SK-N-SH (cell line): ENCODE measurements around the gene ZNRF1. TPM values are rescaled to one million over a fixed set of nuclear protein-coding genes. Genes with fewer than 3 reads are reported as not detected.

Experiments
- CTCF ChIA-PET: fragments of 300-600, 350-600 bp; formaldehyde crosslinking; extraction: SDS; loops from one replicate; lab custom pipeline; 2021; lab: Yijun Ruan, JAX
- POLR2A ChIA-PET: fragments of 350-600 bp; sonication (Branson Sonifier 250); formaldehyde crosslinking; extraction: SDS; loops from one replicate; lab custom pipeline; 2020; ENCODE audit warnings: antibody characterized with exemption, inconsistent platforms; lab: Yijun Ruan, JAX
- DNase-seq: peaks from one replicate; pipeline ENCODE4 v3.0.0; 2012
- H2AFZ ChIP-seq: fragments of 200-600 bp; sonication (generic); 2 replicates; pipeline ENCODE4 v1.8.1; 2016; ENCODE audit warnings: antibody characterized with exemption, mild to moderate bottlenecking, low read depth
- H3F3A ChIP-seq: fragments of 200-600 bp; sonication (generic); replicated peaks from 2 replicates; pipeline ENCODE3; 2016; ENCODE audit warnings: antibody characterized with exemption, mild to moderate bottlenecking; ENCODE audit not compliant: insufficient read depth
- H3K27ac ChIP-seq, 2 experiments: fragments of 200-500 bp in 1 of 2; fragments of 200-600 bp in 1 of 2; sonication (Bioruptor generic) in 1 of 2; sonication (generic), shearing (Covaris generic) in 1 of 2; 2 replicates each; pipeline versions ENCODE4 v1.5.1 to v1.6.1; 2014 to 2016; ENCODE audit warnings: low read depth in 2 of 2, inconsistent platforms in 1 of 2, low read length in 1 of 2, mild to moderate bottlenecking in 1 of 2, mixed read lengths in 1 of 2
- H3K27me3 ChIP-seq: fragments of 200-600 bp; sonication (generic), shearing (Covaris generic); 2 replicates; pipeline ENCODE4 v1.6.1; 2016; ENCODE audit warnings: mixed run types; ENCODE audit not compliant: insufficient read depth
- H3K36me3 ChIP-seq, 2 experiments: fragments of 200-500 bp in 1 of 2; fragments of 200-600 bp in 1 of 2; sonication (Bioruptor generic) in 1 of 2; sonication (generic) in 1 of 2; replicated peaks in 1 of 2; 2 replicates each; pipeline versions ENCODE3 to v1.5.1; 2014 to 2016; ENCODE audit warnings: low read length in 1 of 2, mild to moderate bottlenecking in 1 of 2; ENCODE audit not compliant: insufficient read depth in 2 of 2, control insufficient read depth in 1 of 2
- H3K4me1 ChIP-seq, 2 experiments: fragments of 200-500 bp in 1 of 2; fragments of 200-600 bp in 1 of 2; sonication (Bioruptor generic) in 1 of 2; sonication (generic), shearing (Covaris generic) in 1 of 2; 2 replicates each; pipeline versions ENCODE4 v1.5.1 to v1.6.1; 2014 to 2016; ENCODE audit warnings: low read depth in 1 of 2, low read length in 1 of 2, mixed run types in 1 of 2; ENCODE audit not compliant: insufficient read depth in 2 of 2, control insufficient read depth in 1 of 2
- H3K4me2 ChIP-seq: fragments of 200-600 bp; sonication (generic), shearing (Covaris generic); 2 replicates; pipeline ENCODE4 v1.6.1; 2017; ENCODE audit warnings: mixed run types
- H3K4me3 ChIP-seq, 2 experiments: fragments of 200-500 bp in 1 of 2; fragments of 200-600 bp in 1 of 2; sonication (Bioruptor generic) in 1 of 2; sonication (generic), shearing (Covaris generic) in 1 of 2; 2 replicates each; pipeline versions ENCODE4 v1.5.1 to v1.8.1; 2014 to 2016; ENCODE audit warnings: low read depth in 2 of 2, inconsistent platforms in 1 of 2, low read length in 1 of 2, mild to moderate bottlenecking in 1 of 2, mixed read lengths in 1 of 2, moderate library complexity in 1 of 2
- H3K79me2 ChIP-seq: fragments of 200-600 bp; sonication (generic); 2 replicates; pipeline ENCODE4 v1.8.1; 2017; ENCODE audit warnings: mild to moderate bottlenecking; ENCODE audit not compliant: insufficient read depth
- H3K9ac ChIP-seq: fragments of 200-600 bp; sonication (generic); 2 replicates; pipeline ENCODE4 v1.6.1; 2017; ENCODE audit warnings: mixed run types
- H3K9me2 ChIP-seq: fragments of 200-600 bp; sonication (generic); 2 replicates; pipeline ENCODE4 v1.6.1; 2017; ENCODE audit warnings: mixed run types
- H3K9me3 ChIP-seq: fragments of 200-600 bp; sonication (generic); 2 replicates; pipeline ENCODE4 v1.6.1; 2017; ENCODE audit warnings: mixed run types, mild to moderate bottlenecking, moderate library complexity
- H4K20me1 ChIP-seq: fragments of 200-600 bp; sonication (generic); 2 replicates; pipeline ENCODE4 v1.6.1; 2017; ENCODE audit warnings: mild to moderate bottlenecking, mixed run types; ENCODE audit not compliant: insufficient read depth
- EP300 ChIP-seq, 2 experiments: IDR thresholded peaks; 2 replicates each; pipeline versions ENCODE4 v1.4.0 to v1.6.1; 2012; ENCODE audit warnings: borderline replicate concordance in 1 of 2, low read depth in 1 of 2, low read length in 1 of 2
- EZH2phosphoT487 ChIP-seq: fragments of 200-600 bp; sonication (generic); IDR thresholded peaks from 2 replicates; pipeline ENCODE4 v1.6.1; 2017; ENCODE audit warnings: low read depth, mixed run types, mild to moderate bottlenecking, antibody characterized with exemption, moderate library complexity, borderline replicate concordance
- FOXJ3 ChIP-seq: sonication (generic); formaldehyde crosslinking; IDR thresholded peaks from 2 replicates; pipeline ENCODE4 v1.5.1; 2020; ENCODE audit warnings: mild to moderate bottlenecking, missing genetic modification reagents
- FOXM1 ChIP-seq: IDR thresholded peaks from 2 replicates; pipeline ENCODE4 v1.4.0; 2012; ENCODE audit warnings: low read depth, mild to moderate bottlenecking
- GABPA ChIP-seq: IDR thresholded peaks from 2 replicates; pipeline ENCODE4 v1.4.0; 2012; ENCODE audit warnings: low read depth, mild to moderate bottlenecking
- JUND ChIP-seq: IDR thresholded peaks from 2 replicates; pipeline ENCODE4 v1.4.0; 2012
- MEF2A ChIP-seq: IDR thresholded peaks from 2 replicates; pipeline ENCODE4 v1.4.0; 2012; ENCODE audit warnings: low read depth, borderline replicate concordance
- NRF1 ChIP-seq: IDR thresholded peaks from 2 replicates; pipeline ENCODE4 v1.6.1; 2012; ENCODE audit warnings: low read depth, mild to moderate bottlenecking, low read length
- POLR2AphosphoS5 ChIP-seq: IDR thresholded peaks from 2 replicates; pipeline ENCODE4 v1.6.1; 2012; ENCODE audit warnings: low read depth, low read length
- RAD21 ChIP-seq: IDR thresholded peaks from 2 replicates; pipeline ENCODE4 v1.6.1; 2012; ENCODE audit warnings: mild to moderate bottlenecking, low read length
- RCOR1 ChIP-seq: fragments of 150-350 bp; IDR thresholded peaks from 2 replicates; pipeline ENCODE4 v1.6.1; 2017; ENCODE audit warnings: antibody characterized with exemption, low read length
- RFX5 ChIP-seq: IDR thresholded peaks from 2 replicates; pipeline ENCODE4 v1.6.1; 2012; ENCODE audit warnings: mild to moderate bottlenecking, improper control_type of control experiment, low read length
- RXRA ChIP-seq: IDR thresholded peaks from 2 replicates; pipeline ENCODE4 v1.4.0; 2012; ENCODE audit warnings: low read depth, mild to moderate bottlenecking, borderline replicate concordance
- SIN3A ChIP-seq: IDR thresholded peaks from 2 replicates; pipeline ENCODE4 v1.6.1; 2012; ENCODE audit warnings: low read depth, mild to moderate bottlenecking, low read length, moderate library complexity, borderline replicate concordance
- TCF12 ChIP-seq: IDR thresholded peaks from 2 replicates; pipeline ENCODE4 v1.4.0; 2012
- WGBS: methylation state at CpG from one replicate; pipeline ENCODE4 v1.1.6; 2017; ENCODE audit warnings: low lambda C conversion rate; 5-methylcytosine and 5-hydroxymethylcytosine counted together
- polyA plus RNA-seq, 3 experiments: library from polyadenylated mRNA; depleted of rRNA; stranded (reverse); fragments of >200 nt; gene quantifications; 2 replicates each; pipeline ENCODE4 v1.2.3, GENCODE V29; 2012
- TF ChIP-seq, protein P1 (sequence below): IDR thresholded peaks from 2 replicates; pipeline ENCODE4; 2012

ZNRF1 gene
- polyA plus RNA-seq, 1 of the 3 experiments (the other 2 are of a cell fraction) = 23.7 TPM

DNA sequence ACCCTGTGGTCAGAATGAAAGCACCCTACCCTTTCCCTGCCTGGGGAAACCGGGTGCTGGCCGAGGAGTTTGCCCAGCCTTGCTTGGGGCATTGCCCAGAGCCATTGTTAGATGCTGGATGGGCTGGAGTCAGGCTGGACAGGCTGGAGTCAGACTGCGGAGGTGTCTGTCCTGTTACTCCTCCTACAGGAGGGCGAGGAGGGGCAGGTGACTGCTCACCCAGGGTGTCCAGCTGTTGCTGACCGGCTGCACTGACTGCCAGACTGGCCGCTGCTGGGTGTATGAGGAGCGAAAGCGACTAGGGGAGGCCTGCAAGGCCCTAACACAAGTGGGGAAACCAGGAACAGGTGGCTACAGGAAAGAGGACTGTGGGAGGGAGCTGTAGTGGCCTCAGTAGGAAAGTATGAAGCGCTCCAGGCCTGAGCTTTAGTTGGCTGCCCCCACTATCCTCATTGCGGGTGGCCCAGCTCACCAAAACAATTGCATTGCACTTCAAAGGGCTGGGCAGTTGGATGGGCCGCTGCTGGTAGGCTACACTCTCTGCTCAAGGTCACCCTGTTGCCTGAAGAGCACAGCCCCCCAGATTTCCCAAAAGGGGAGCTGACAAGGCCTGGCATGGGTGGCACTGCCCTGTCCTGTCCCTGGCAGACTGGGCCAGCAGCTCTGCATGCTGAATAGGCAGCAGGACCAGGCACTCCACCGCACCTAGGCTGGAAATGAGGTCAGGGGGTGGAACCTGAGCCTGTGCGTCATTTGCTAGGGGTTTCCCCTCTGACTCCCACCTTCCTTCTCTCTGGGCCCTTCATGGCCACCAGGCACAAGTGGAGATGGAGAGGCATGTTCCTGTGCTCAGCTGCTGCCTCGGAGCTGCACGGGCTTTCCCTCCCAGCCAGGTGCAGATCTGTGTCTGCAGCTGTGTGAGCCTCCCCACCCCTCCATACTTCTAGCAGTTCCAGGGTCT, 99.4 kb downstream of the ZNRF1 start:
- peaks cover 14% of the 10 kb centered on the region for H4K20me1 ChIP-seq
- no peak for TF ChIP-seq JUND
- no peak for TF ChIP-seq FOXJ3
- TF ChIP-seq RXRA = no peak
- no peak for TF ChIP-seq EP300 (IDR thresholded peaks at IDR 0.05; ENCODE audit: borderline replicate concordance in 1 of 2, low read depth in 1 of 2, low read length in 1 of 2)
- TF ChIP-seq RCOR1 = no peak
- TF ChIP-seq RFX5 = no peak
- TF ChIP-seq FOXM1 = no peak
- TF ChIP-seq SIN3A = no peak
- no peak for TF ChIP-seq NRF1
- TF ChIP-seq, protein P1, sequence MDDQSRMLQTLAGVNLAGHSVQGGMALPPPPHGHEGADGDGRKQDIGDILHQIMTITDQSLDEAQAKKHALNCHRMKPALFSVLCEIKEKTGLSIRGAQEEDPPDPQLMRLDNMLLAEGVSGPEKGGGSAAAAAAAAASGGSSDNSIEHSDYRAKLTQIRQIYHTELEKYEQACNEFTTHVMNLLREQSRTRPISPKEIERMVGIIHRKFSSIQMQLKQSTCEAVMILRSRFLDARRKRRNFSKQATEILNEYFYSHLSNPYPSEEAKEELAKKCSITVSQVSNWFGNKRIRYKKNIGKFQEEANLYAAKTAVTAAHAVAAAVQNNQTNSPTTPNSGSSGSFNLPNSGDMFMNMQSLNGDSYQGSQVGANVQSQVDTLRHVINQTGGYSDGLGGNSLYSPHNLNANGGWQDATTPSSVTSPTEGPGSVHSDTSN = no peak
- TF ChIP-seq TCF12 = no peak
- TF ChIP-seq EZH2phosphoT487 = no peak
- no peak for TF ChIP-seq GABPA
- no peak for TF ChIP-seq MEF2A
- H3F3A ChIP-seq = no peaks in the 10 kb centered on the region
- H3K36me3 ChIP-seq = no peaks in the 10 kb centered on the region
- ChIA-PET CTCF (interaction anchor here (0.6 to 8.7 kb wide), 5 partner anchors 12 to 457 kb away, joined by 4 to 56 read pairs (median 4); partner anchors contain the start of gene ZNRF1), POLR2A (no interaction called here)
- H3K79me2 ChIP-seq = peaks cover 5% of the 10 kb centered on the region; the same call in 1 of the 2 replicates
- 87% methylated on average over 12 of the region's 15 CpGs for WGBS
- no peak overlapping the region; a peak in 1 of 4 replicates for H3K27ac ChIP-seq
- H3K4me2 ChIP-seq = no peak overlapping the region
- H3K27me3 ChIP-seq = no peaks in the 10 kb centered on the region
- no peak overlapping the region for H3K9ac ChIP-seq
- H3K9me3 ChIP-seq = no peaks in the 10 kb centered on the region
- peaks cover 17 to 27% of the 10 kb centered on the region in 2 experiments; a peak in 3 of 4 replicates for H3K4me1 ChIP-seq
- no peak for DNase-seq
- H2AFZ ChIP-seq = no peak overlapping the region
- H3K9me2 ChIP-seq = no peaks in the 10 kb centered on the region
- H3K4me3 ChIP-seq = no peak overlapping the region

DNA sequence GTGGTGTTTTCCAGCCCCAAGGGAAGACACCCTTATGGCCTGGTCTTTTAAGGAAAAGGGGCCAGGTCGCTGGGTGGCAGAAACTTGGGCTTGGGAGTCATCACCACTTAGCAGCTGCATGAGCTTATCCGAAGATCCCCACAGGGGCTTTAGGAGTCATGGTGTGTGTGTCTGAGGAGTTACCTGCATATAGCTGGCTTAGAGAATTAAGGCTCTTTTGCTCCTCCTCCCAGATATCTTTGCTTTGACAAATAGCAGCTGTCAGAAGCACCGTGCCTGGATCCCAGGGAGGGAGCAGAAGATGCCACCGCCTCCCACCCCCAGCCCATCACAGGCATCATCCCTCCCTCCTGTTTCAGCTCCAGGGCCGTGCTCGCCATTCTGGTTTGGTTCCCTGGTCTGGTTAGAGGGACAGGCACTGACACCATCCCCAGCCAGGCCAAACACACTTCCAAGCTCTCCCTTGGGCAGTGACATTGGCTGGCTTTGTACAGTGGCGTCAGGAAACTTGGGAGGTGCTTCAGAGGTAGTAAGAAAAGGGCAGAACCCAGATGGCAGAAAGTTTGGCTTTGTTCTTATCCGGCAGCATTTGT, 100.3 kb downstream of the ZNRF1 start:
- Histone ChIP-seq H2AFZ (no peak overlapping the region), H3K4me2 (no peak overlapping the region), H3K4me1 (peaks cover 17 to 28% of the 10 kb centered on the region in 2 experiments; a peak in 3 of 4 replicates), H3K79me2 (peaks cover 12% of the 10 kb centered on the region; the same call in 1 of the 2 replicates), H3K9me3 (no peaks in the 10 kb centered on the region), H3K4me3 (no peak overlapping the region), H3K27me3 (no peaks in the 10 kb centered on the region), H4K20me1 (peaks cover 14% of the 10 kb centered on the region), H3K27ac (peak overlapping the region in 1 of 2 experiments; percentile 29; a peak in 1 of 4 replicates), H3F3A (no peaks in the 10 kb centered on the region), H3K9me2 (no peaks in the 10 kb centered on the region), H3K9ac (no peak overlapping the region), H3K36me3 (no peaks in the 10 kb centered on the region)
- POLR2A ChIA-PET = no interaction called here
- DNase-seq = peak; percentile 42
- no peak for TF ChIP-seq RAD21
- no peak for TF ChIP-seq EZH2phosphoT487
- TF ChIP-seq RXRA = no peak
- TF ChIP-seq RCOR1 = no peak
- no peak for TF ChIP-seq POLR2AphosphoS5
- WGBS = 93% methylated on average over 6 of the region's 8 CpGs
- CTCF ChIA-PET = interaction anchor here (1.0 to 8.7 kb wide), 3 partner anchors 11 to 458 kb away, joined by 4 to 56 read pairs (median 8); partner anchors contain the start of gene ZNRF1
